ENCODE results near the gene LHPP.
"Not testable (repeated sequence)": the region's sequence is repeated elsewhere in the genome, so short reads cannot be mapped to it uniquely, and the experiment has no call there.

- TF ChIP-seq SUZ12 (IDR thresholded peaks at IDR 0.05; ENCODE audit: extremely low read depth, insufficient read depth, insufficient read length); YY1 (IDR thresholded peaks at IDR 0.05; ENCODE audit: insufficient read depth, insufficient read length); ZNF274 (IDR thresholded peaks at IDR 0.05; ENCODE audit: low read depth, low read length): not testable (repeated sequence)
These were observed 25.9 kb upstream of the LHPP start for GRCh38 chr10:124435683-124436082.
